NB4 (cell line): ENCODE measurements around the gene GDPGP1.

Experiments used
- POLR2A ChIP-seq: IDR thresholded peaks from 2 replicates; pipeline ENCODE4 v1.6.1; 2011; ENCODE audit warnings: mild to moderate bottlenecking; ENCODE audit not compliant: insufficient read length; ENCODE audit errors: extremely low read depth
- TF ChIP-seq, protein P1 (sequence below): IDR thresholded peaks from 2 replicates; pipeline ENCODE4 v1.6.1; 2011; ENCODE audit warnings: low read depth, low read length
- TF ChIP-seq, protein P2 (sequence below): IDR thresholded peaks from one replicate; pipeline ENCODE4 v1.5.1; 2012; ENCODE audit warnings: low read depth, low read length

DNA sequence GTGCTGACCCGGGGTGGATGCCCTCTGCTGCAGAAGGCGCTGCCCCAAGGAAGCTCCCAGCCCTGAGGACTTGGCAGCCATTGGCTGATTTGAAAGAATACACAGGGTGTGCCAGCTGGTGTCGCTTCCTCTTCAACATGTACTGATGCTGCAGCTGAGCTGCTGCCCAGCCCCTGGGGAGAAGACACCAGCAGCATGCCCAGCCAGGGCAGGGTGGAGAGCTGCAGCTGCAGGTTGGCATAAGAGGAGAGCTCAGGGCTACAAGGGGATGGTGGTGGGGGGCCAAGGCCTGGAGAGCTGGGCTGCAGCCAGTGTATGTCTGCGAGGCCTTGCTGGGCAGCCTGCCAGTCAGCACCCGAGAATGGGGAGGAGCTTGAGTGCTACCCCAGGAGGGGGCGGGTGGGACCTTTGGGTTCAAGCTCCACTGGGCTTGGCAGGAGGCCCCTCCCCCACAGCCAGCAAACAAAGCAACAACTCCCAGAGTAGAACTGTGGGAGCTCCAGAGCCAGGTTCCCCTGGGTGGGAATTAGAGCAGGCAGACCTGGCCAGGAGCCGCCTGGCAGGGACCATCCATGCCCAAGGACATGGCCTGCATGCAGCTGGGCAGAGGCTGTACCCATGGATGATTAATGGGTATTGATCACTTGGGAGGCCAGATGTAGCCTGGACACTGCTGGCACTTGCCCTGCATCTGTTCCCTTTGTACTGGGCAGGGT, 42.1 kb upstream of the GDPGP1 start:
- TF ChIP-seq, protein P1, sequence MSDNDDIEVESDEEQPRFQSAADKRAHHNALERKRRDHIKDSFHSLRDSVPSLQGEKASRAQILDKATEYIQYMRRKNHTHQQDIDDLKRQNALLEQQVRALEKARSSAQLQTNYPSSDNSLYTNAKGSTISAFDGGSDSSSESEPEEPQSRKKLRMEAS = no peak
- TF ChIP-seq, protein P2, sequence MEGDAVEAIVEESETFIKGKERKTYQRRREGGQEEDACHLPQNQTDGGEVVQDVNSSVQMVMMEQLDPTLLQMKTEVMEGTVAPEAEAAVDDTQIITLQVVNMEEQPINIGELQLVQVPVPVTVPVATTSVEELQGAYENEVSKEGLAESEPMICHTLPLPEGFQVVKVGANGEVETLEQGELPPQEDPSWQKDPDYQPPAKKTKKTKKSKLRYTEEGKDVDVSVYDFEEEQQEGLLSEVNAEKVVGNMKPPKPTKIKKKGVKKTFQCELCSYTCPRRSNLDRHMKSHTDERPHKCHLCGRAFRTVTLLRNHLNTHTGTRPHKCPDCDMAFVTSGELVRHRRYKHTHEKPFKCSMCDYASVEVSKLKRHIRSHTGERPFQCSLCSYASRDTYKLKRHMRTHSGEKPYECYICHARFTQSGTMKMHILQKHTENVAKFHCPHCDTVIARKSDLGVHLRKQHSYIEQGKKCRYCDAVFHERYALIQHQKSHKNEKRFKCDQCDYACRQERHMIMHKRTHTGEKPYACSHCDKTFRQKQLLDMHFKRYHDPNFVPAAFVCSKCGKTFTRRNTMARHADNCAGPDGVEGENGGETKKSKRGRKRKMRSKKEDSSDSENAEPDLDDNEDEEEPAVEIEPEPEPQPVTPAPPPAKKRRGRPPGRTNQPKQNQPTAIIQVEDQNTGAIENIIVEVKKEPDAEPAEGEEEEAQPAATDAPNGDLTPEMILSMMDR = no peak
- TF ChIP-seq POLR2A = no peak
